Inferior parietal cortex (tissue), 1 donor: ENCODE results near the gene MTARC2.
"Not testable (repeated sequence)": the region's sequence is repeated elsewhere in the genome, so short reads cannot be mapped to it uniquely, and the experiment has no call there.

Experiments
- DNase-seq: peaks from one replicate; pipeline ENCODE4 v3.0.0-alpha.2; 2016; ENCODE audit errors: extremely low spot score

The MTARC2 gene

DNA sequence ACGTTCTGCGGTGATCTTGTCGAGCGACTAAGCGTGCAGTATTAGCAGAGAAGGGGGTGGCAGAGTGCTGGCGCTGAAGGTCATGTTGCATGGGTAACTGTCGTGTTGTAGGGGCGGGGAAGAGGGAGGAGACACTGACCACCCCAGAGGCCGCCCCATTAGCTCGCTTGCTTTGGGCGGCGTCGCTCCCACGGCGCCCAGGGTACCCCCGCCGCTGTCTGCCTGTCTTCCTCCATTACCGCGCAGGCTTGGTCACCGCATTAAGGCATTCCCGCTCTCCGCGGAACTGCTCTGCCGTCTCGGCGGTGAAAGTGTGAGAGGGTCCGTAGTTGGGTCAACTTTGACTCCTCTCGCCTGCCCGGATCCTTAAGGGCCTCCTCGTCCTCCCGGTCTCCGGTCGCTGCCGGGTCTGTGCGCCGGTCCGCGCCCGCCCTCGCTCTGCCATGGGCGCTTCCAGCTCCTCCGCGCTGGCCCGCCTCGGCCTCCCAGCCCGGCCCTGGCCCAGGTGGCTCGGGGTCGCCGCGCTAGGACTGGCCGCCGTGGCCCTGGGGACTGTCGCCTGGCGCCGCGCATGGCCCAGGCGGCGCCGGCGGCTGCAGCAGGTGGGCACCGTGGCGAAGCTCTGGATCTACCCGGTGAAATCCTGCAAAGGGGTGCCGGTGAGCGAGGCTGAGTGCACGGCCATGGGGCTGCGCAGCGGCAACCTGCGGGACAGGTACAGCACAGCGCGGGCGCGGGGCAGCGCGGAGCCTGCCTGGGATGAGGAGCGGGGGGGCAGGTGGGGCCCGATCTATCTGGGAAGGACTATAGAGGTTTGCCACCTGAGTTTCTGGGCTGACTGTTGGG lies at the start of gene MTARC2:
Gene MTARC2 (plus strand): TSS at position 234 of the 846 bp plus-strand sequence. CDS start 210 bp downstream, at position 444.
- no peak for DNase-seq

DNA sequence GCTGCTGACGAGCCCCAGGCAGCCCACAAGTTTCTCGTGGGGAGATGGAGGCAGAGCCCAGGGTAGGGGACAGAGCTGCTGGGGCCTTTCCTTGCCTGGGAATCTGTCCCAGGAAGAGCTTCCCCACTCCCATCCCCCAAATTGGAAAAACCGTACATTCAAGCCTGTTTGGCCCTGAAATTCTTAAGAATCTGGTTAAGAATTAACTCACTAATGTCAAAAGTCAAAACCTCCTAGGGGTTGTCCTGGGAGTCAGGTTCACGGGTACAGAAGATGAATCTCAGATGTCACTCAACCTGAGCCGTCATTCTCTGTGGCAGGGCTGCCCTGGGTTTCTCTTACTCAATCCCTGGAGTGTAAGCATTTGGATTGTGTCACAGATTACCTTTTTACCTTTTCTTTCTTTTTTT lies 49.5 kb upstream of the MTARC2 start:
- DNase-seq, result no peak

GRCh38 chr1:220699044-220699443 lies 49.1 kb upstream of the MTARC2 start:
- no peak for DNase-seq

DNA sequence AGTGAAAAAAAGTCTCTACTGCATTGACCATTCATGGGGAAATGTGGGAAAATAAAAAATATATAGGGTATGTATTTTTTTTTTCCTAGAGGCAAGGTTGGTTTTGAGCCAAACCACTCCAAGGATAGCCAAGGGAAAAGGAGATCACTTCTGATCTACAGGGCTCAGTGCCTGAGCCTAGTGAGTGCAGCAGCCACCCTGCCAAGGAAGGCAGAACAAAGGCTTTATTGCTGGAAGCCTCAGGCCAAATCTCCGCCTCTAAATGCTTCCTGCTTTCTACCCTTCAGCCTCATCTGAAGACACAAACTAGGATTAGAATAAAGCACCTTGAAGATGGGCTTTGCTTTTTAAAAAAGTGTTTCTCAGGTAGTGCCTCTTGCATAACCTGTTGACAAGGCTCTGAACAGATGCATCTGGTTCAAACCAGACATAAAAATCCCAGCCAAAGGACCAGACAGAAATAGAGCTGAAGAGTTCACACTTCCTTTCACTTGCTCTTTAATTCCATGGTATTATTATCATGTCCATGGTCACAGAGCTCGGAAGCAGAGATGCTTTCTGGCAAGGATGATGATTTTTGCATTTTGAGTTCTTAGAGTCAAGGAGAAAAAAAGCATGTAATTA lies 47.5 kb upstream of the MTARC2 start:
- DNase-seq, result no peak

GRCh38 chr1:220701974-220702373 lies 46.1 kb upstream of the MTARC2 start:
- no peak for DNase-seq

- no peak for DNase-seq
These were observed 45.3 kb upstream of the MTARC2 start for GRCh38 chr1:220702733-220703270.

DNA sequence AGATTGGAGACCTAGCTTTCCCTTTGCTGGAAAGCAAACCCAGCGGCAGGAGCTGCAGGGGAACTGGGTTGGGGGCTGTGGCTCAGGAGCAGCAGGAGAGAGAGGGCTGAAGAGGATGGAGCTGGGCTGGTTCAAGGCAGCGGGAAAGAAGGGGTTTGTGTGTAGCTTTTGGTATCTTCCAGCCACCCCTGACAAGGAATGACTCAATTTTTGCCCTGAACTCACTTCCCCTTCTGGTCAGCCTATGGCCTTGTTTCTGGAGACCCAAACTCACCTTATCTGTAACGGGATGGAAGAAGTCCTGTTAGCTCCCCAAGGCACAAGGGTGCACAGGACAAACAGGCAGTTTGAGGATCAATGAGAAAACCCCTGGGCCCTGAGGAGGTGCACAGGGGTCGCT lies 44.8 kb upstream of the MTARC2 start:
- no peak for DNase-seq

- DNase-seq, result no peak
These were observed 42.3 kb upstream of the MTARC2 start for GRCh38 chr1:220705782-220706181.

GRCh38 chr1:220706480-220706879 lies 41.6 kb upstream of the MTARC2 start:
- no peak for DNase-seq

GRCh38 chr1:220707160-220707559 lies 41.0 kb upstream of the MTARC2 start:
- no peak for DNase-seq

- no peak for DNase-seq
These were observed 39.9 kb upstream of the MTARC2 start for GRCh38 chr1:220708244-220708643.

- DNase-seq, result no peak
These were observed 39.0 kb upstream of the MTARC2 start for GRCh38 chr1:220708936-220709801.

DNA sequence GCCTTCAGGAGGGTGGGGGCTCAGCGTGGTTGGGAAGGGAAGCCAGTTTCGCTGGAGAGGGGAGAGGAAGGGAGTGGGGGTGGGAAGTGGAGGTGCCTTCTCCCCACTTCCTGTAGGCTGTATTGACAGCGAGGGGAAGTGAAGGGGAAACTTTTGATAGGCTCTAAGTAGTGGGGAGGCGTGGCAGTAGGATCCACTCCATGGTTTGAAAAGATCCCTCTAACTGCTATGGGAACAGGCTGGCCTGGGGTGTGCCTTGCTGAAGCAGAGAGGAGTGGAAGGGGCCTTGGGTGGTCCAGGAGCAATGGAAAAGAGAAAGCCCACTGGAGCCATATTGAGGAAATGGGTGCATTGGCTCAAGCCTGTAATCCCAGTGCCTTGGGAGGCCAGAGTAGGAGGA lies 37.8 kb upstream of the MTARC2 start:
- DNase-seq, result no peak

DNA sequence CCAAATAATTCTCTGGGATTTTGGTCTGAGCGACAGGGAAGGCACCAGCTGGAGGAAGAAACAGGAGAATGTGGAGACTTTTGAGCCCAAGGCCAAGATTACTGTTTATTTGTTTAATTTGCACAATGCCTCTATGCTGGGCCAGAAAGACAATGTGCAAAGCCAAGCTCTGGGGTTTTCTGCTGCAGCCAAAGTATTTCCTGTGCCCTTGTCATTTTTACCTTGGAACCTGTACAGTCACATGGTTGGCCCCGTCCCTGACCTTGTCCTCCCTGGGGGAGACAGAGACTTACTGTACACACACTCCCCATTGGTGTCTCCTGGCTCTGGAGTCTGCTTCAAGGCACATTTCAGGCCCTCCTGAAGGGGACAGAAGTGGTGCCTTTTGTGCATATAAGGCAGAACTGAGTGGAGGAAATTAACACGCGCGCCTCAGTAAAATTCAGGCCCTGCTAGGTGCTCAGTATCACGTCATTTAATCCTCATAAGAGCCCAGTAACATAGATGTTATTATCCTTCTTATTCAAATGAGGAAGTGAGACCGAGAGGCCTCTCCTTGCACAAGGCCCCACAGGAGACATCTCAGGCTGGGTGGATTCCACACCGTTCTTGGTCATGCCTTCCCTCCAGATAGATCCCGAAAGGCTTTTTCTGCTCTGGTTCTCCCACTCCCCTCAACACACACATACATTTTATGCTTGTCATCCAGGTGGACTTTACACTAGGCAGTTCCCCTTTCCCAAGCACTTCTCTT lies 36.9 kb upstream of the MTARC2 start:
- DNase-seq, result no peak

GRCh38 chr1:220715986-220716385 lies 32.1 kb upstream of the MTARC2 start:
- not testable (repeated sequence) for DNase-seq

- DNase-seq, result no peak
These were observed 30.1 kb upstream of the MTARC2 start for GRCh38 chr1:220717800-220718640.

DNA sequence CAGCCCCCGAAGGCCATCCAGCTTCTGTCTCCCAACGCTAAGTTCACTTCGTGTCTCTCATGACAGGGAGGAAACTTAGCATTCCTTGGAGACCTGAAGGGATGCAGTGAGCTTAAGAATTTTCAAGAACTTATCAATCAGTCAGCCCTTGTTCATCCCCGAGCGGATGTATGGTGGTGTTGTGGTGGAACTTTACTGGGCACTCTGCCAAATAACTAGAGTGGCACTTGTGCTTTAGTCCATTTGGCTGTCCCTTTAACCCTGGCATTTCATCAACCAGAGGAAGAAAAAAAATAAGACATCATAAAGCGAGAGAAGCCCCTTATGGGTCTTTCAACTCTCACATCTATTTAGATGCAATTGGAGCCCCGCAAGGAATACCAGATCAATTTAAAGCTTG lies 26.9 kb upstream of the MTARC2 start:
- DNase-seq, result not testable (repeated sequence)

DNA sequence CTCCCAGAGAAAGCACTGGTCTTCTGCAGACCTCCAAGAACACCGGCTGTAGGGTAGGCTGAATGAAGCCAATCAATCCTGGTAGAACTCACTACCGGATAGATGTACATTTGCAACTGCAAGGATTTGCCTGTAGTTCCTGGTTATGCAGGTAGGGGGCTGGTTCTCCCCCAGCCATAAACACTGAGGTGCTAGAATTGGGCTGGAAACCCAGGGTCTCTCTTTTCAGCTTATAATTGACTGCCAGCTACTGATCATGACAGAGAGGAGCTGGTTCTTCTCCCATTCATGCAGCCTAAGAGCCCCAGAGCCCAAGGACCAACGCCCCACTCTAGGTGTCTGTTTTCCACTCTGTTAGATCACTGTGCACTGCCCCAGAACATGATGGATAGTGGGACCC lies 21.5 kb upstream of the MTARC2 start:
- no peak for DNase-seq

DNA sequence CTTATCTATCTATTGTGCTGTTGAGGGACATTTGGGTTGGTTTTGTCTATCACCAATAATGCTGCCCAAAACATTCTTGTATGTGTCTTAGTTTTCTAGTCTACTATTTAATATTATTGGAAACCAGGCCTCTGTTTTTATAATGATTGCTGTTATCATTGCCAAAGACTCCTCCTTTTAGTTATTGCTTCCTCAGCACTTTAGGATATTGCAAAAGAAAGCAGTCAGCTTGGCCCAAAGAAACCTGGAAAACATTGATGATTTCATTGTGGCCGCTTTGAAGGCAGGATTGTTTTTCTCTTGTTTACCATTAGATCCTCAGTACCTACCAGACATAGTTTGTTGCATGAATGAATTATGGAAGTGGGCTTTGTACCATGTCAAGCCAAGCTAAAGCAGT lies 20.6 kb upstream of the MTARC2 start:
- DNase-seq, result no peak

DNA sequence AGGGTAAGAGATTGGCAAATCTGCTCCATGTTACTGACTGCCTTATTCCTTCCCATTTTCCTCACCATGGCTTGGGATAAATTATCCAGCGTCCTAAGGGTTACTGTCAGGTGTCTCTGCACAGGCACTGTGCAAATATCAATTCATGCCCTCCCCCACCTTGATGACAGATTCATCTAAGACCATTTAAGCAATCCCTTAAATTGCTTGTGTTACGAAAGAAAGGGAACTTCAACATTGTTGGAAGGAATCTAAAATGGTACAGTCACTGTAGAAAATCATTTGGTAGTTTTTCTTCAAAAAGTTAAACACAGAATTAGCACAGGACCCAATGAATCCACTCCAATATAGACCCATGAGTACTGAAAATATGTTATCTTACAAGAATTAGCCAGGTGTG lies 17.6 kb upstream of the MTARC2 start:
- no peak for DNase-seq
